ENCODE results near the gene TACO1. TPM values are rescaled to one million over a fixed set of nuclear protein-coding genes. Genes with fewer than 3 reads are reported as not detected.

The TACO1 gene
- total and polyA plus RNA-seq, 9 of the 15 experiments (the other 6 are each of a cell fraction or from before 2014, with no cell fraction given) = 10.3 to 41.6 (median 30.9) TPM

DNA sequence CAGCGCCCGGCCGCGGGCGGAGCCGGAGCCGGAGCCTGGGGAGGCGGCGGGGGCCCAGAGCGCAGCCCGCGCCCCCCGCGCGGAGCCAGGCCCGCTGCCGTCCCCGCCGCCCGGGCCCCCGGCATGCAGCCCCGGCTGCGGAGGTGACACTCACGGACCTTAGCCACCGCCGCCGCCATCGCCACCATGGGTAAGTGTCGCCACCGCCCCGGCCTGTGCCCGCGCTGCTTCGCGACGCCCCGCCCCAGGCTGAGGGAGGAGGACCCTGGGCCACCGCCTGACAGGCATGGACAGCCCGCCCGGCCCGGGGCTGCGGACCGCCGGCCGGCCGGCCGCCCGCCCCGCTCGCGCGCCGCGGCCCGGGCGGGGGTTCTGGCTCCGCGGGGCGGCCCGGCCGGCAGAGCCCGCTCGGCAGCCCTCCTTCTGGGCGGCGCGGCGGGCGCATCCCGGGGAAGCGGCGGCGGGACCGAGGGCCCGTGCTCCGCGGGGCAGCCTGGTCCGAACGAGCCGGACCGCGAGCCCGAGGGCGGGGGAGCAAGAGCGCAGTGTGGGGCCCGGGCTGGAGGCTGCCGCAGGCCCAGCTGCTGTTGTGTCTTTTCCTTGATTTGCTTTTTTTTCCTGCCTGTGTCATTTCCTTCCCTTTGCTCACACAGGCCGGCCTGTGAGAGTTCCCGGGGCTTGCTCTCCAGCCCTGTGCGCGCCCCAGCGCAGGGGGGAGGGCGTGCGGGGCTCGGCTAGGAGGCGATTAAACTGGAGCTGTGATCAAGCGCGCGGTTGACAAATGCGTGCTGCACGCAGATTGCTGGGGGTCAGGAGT, 22.1 kb downstream of the TACO1 start (continued):
- TF ChIP-seq ZFP91 (CRISPR knock-in tag; IDR thresholded peaks at IDR 0.05) (no peak), ZFP30 (CRISPR knock-in tag; IDR thresholded peaks at IDR 0.05; ENCODE audit: borderline replicate concordance) (no peak), ZNF668 (CRISPR knock-in tag; IDR thresholded peaks at IDR 0.05) (no peak), ZFX (CRISPR knock-in tag; IDR thresholded peaks at IDR 0.05) (peak; percentile 59), GTF2E2 (tag; IDR thresholded peaks at IDR 0.05) (no peak), MAZ (CRISPR knock-in tag; conservative IDR thresholded peaks at IDR 0.05 in 1 of 2, IDR thresholded peaks at IDR 0.05 in 1 of 2) (peak; percentile 44 to 66; a peak in 3 of 4 replicates), CSDE1 (IDR thresholded peaks at IDR 0.05) (no peak), CHD1 (IDR thresholded peaks at IDR 0.05; ENCODE audit: low read length) (peak; percentile 67), XRCC3 (IDR thresholded peaks at IDR 0.05) (no peak), BCOR (IDR thresholded peaks at IDR 0.05) (peak; percentile 31; the same call in 1 of the 2 replicates), YY1 (IDR thresholded peaks at IDR 0.05; ENCODE audit: borderline replicate concordance in 1 of 3, control insufficient read depth in 1 of 3, extremely low read depth in 1 of 3, insufficient read depth in 3 of 3, insufficient read length in 1 of 3, insufficient replicate concordance in 2 of 3, low read depth in 1 of 3, low read length in 2 of 3) (peak in 1 of 3 experiments; percentile 43), KAT8 (IDR thresholded peaks at IDR 0.05; ENCODE audit: low read depth) (no peak), CCAR2 (IDR thresholded peaks at IDR 0.05; ENCODE audit: low read depth, low read length) (no peak), MTF1 (CRISPR knock-in tag; IDR thresholded peaks at IDR 0.05; ENCODE audit: borderline replicate concordance) (no peak), HIVEP1 (CRISPR knock-in tag; IDR thresholded peaks at IDR 0.05) (no peak), ZNF699 (CRISPR knock-in tag; IDR thresholded peaks at IDR 0.05; ENCODE audit: insufficient replicate concordance) (no peak), CTBP1 (IDR thresholded peaks at IDR 0.05; ENCODE audit: borderline replicate concordance) (peak; percentile 24; the same call in 1 of the 2 replicates), ERF (CRISPR knock-in tag; IDR thresholded peaks at IDR 0.05) (no peak), PRPF4 (IDR thresholded peaks at IDR 0.05; ENCODE audit: insufficient read depth, low read depth, low read length, poor library complexity, severe bottlenecking) (no peak), CXXC5 (CRISPR knock-in tag; IDR thresholded peaks at IDR 0.05) (peak; percentile 22), ZNF316 (IDR thresholded peaks at IDR 0.05) (no peak), ZKSCAN1 (IDR thresholded peaks at IDR 0.05; ENCODE audit: low read depth, low read length) (no peak), HNRNPLL (IDR thresholded peaks at IDR 0.05; ENCODE audit: low read depth, low read length, poor library complexity, severe bottlenecking) (peak; percentile 28)
- TF ChIP-seq, protein P1, sequence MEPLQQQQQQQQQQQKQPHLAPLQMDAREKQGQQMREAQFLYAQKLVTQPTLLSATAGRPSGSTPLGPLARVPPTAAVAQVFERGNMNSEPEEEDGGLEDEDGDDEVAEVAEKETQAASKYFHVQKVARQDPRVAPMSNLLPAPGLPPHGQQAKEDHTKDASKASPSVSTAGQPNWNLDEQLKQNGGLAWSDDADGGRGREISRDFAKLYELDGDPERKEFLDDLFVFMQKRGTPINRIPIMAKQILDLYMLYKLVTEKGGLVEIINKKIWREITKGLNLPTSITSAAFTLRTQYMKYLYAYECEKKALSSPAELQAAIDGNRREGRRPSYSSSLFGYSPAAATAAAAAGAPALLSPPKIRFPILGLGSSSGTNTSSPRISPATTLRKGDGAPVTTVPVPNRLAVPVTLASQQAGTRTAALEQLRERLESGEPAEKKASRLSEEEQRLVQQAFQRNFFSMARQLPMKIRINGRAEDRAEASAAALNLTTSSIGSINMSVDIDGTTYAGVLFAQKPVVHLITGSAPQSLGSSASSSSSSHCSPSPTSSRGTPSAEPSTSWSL (CRISPR knock-in tag; IDR thresholded peaks at IDR 0.05; ENCODE audit: borderline replicate concordance) = no peak

All from K562 (cell line).